CD4-positive, alpha-beta T cell treated with Interferon alpha-2 for 1 hour (primary cell): ENCODE results near the gene NPTX1.

Source experiments
- DNase-seq, 2 donors: peaks; one replicate each; pipeline ENCODE4 v3.0.0-alpha.2; 2020 to 2022

The NPTX1 gene

GRCh38 chr17:80442764-80443163 lies 33.6 kb downstream of the NPTX1 start:
- no peak for DNase-seq

DNA sequence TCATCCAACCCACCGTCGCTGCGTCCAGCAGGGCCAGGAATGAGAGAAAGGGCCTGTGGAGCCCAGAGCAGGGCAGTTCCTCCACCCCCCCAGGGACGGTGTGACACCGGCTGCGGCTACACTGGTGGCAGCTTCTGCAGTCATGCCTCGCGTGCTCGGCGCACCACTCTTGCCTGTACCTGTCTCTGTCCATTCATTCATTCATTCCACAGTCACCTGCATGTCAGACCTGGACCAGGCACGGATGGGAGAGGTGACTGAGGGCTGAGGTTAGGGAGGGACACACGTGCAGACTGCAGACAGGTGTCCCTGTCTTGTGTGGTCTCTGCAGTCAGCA lies 34.1 kb downstream of the NPTX1 start:
- no peak for DNase-seq

- no peak for DNase-seq
Measured at GRCh38 chr17:80441598-80442322, 34.6 kb downstream of the NPTX1 start.

DNA sequence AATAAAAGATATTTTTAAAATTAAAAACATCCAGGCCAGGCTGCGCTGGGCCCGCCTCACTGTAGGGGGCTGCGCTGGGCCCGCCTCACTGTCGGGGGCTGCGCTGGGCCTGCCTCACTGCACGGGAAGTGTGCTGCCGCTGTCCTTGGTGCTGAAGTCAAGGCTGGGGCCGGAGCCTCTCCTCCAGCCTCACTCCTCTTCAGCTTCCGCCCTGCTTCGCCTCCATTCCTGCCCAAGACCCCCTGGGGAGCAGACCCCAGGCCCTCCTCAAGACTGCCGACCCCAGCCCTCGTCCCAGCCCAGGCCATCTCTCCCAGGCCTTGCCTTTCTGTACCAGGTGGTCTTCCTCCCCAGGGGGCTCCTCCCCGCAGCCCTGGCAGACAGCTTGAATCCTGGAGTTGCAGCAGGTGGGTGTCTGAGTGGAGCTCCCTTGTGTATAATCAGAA lies 35.3 kb downstream of the NPTX1 start:
- peak; percentile 9 to 49 for DNase-seq

DNA sequence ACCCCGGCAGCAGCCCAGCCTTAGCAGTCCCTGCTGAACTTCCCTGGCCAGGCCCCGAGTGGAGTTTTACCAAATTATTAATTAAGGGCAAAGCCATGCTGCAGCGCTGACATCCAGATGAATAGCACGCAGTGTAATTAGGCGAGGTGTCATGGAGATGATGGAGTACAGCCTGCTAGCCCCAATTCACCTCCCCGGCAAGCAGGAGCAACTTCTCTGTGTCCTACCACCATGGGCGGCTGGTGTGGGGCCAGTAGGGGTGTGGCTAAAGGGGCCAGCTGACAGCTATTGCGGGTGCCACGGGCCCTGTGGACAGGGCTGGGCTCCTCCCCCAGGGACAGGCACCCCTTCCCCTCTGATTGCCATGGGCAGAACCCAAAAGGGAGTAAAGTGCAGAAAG lies 36.9 kb downstream of the NPTX1 start:
- no peak for DNase-seq

- no peak for DNase-seq
Measured at GRCh38 chr17:80438806-80439205, 37.6 kb downstream of the NPTX1 start.

DNA sequence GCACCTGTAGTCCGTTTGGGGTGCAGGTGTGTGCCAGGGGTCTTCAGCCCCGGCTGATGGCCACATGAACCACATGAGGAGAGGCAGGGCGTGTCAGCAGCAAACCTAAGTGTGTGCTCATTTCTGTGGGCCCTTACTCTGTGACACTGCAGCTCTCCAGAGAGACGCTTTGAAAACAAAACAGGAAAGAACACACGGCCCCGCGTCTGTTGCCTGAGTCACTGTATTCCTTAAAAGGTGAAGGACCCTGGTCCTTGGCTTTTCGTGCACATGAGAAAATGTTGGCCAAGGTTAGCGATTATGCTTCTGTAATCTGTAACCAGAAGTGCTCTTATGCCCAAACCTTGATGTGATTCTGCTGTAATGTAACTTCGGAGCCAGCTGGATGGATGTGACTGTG lies 38.9 kb downstream of the NPTX1 start:
- DNase-seq = no peak

DNA sequence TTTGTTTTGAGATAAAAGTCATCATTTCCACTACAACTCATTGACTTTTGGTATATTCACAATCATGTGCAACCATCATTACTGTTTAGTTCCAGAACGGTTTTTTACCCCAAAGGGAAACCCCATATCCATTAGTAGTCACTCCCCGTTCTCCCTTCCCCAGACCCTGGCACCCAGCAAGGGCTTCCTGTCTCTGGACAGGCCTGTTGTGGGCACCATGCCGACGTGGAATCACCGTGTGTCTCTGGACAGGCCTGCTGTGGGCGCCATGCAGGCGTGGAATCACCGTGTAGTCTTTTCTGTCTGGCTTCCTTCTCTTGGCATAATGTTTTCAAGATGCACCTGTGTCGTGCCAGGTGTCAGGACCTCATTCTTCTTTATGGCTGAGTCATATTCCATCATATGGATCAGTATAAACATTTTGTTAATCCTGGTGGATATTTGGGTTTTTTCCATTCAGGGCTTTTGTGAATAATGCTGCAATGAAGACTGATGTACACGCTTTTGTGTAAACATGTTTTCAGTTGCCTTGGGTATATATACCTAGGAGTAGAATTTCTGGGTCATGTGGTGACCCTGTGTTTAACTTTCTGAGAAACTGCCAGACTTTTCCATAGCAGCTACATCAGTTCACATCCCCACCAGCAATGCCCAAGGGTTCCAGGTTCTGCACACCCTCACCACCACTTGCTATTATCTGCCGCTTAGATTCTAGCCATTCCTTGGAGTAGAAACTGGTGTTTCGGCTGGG lies 42.3 kb downstream of the NPTX1 start:
- DNase-seq = no peak

DNA sequence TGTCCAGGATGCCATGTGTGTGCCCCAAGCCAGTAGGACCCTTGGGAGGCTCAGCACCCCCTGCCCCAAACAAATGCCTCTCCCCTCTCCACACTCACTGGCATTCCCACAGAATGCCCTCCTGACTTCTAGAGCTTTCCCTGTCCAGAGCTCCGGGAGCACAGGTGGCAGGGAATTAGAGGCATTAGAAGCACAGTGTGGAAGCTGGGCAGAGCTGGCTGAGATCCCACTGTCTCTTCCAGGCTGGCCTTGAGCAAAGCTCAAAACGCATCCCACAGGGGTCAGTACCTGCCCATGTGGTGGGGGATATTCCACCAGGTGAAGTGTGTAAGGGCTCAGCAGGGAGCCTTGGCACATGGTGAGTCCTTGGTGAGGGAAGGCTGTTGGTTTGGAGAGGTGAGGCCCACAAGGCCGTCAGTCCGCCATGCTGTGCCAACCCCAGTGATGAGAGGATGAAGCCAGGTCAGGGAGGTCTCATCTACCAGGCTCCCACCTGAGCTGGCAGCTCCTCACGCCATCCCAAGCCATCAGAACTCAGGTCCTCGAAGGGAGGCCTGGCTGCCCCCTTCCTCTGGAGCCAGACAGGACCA lies 43.4 kb downstream of the NPTX1 start:
- DNase-seq = no peak

DNA sequence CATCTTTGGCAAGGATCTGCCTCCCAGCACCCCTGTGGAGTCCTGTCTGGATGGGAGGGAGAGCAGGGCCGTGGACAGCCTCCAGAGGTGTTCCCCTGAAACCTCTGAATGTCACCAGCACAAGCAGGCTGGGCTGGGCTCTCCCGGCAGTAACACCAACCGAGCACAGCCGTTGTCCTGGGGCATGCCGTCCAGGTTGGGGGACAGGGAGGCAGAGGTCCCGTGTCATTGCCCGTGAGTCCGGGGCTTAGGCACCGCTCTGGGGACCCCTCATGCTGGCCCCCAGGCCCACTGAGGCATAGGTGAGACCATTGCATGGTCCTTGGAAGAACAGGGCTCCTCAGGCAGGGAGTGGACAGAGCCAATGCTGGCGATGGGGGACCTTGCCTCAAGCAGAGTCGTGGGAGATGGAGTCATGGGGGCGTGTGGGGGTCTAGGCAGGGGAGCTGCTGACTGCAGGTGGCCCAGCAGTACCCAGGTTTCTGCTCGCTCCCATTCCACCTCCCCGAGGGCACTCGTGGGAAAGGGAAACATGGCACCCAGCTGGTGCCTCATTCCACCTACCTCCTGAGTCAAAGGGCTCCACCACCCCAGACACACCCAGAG lies 44.0 kb downstream of the NPTX1 start:
- DNase-seq = no peak

DNA sequence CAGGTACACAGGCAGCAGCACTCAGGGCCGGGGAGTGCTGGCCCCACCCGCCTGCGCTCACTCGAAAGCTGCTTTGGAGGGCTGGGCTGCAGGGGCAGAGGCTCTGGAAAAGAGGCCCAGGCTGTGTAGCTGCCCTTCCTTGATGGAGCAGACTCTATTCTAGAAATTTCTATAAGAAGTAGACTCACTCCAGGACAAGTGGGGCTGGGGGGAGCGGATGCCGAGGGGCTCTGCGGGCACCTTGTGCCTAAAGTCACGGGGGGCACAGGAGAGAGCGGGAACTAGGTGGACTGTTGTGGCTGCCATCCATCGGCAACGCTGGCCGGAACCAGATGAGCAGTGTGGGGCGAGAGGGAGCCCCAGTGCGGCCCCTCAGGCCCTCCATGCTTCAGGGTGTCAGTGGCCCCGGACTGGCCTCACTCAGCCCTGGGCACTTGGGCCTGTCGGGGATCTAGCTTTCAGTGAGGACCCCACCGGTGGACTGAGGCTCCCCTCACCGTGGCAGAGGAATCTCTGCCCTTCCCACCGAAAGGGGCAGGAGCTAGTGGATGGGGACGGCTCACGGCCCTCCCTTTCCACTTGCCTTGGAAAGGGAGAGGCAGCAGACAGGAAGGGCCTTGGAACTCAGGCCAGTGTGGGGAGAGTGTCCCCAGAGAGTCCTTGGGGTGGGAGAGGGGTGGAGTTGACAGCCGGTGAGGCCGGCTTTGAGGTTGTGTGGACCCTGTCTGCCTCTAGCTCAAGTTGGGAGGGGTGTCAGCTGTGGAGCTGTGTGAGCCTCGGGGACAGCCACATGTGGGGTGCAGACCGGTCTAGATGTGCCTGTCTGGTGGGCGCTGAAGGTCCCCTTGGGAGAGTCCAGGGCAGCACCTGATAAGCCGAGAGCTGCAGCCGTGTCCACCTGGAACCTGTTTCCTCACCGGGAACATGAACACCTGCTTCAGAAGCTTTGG lies 44.9 kb downstream of the NPTX1 start:
- no peak for DNase-seq

DNA sequence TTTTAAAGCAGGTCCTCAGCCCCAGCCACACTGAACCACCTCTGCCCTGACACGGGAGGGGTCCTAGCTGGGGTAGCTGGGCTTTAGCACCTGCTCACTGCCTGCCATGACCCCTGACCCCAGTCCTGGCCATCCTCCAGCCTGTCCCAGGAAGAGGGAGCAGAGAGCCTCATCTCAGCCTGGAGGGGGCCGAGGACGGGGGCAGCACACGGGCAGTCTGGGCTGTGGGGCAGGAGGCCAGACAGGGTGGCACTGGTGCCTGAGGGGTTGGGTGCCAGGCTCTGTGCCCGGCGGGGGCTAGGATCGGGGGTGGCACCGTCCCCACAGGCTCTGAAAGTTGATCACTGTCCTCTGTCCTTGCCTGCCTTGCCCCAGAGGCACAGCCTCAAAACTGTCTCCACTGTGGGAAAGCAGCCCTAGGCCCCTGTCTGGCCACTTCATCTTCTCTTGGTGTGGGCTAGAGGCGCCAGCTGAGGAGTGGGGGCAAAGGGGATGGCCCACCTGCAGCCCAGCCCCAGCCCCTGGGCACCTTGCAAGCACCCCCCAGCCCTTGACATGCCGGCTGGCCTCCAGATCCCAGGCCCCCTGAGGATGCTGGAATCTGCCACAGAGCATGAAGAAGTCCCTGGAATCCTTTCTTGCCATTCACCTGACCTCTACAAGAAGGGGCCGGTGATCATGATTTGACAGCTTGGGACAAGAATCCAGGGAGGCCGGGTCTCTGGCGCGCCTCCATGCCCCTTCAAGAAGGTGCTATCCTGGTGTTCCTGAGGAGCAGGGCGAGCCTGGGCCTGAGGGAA lies 45.8 kb downstream of the NPTX1 start:
- DNase-seq = no peak

DNA sequence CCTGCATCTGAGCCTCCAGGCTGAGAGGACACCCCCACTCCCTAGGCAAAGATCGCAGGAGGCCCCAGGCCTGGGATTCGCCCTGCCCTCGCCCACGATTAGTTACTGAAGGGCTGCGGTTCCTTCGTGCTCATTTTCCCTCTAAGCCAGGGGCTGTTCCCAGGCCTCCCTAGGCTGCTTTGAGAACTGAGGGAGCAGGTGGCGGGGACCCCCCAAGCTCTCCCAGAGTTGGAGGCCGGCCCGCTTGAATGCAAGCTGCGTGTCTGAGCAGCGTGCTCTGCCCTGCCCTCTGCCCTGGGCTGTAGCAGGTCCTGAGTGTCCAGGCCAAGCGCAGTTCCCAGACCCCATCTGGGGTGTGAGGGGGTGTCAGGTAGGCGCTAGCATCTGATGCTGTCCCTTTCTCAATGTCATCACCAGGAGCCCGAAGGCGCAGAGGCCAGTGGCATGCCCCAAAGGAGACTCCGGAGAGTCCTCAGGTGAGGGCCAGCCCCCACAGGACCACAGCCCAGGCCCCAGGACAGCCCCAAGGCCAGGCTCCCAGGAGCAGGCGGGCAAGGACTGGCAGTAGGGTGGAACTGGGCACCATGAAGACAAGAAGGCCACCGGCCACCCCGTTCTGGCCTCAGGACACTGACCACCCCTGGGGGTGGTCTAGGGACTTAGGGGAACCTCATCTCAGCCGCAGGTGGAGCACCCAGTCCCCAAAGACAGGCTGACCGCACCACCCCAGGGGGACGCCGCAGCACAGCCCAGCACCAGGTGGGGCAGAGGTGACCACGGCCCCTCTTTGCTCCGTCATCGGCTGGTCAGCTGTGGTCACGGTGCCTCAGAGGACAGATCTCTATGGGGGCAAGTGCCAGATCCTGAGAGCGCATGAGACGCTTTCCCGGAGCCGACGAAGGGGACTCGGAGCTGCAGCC lies 46.8 kb downstream of the NPTX1 start:
- no peak for DNase-seq

DNA sequence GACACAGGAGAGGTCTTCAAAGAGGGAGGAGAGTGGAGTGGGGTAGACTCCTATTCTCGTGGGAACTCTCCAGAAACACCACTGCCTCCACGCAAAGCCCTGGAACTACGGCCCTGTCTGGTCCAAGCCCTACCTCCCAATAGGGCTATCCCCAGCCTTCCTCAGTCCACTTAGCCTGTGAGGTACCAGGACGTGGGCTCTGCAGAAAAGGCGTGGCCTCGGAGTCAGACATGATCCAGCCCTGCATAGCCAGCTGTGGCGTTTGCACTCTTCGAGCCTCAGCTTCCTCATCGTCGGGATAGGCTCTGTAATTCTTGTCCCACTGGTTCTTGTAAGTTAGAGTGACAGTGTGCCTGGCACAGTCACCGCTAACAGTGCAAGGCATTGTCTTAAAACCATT lies 47.6 kb downstream of the NPTX1 start:
- no peak for DNase-seq

DNA sequence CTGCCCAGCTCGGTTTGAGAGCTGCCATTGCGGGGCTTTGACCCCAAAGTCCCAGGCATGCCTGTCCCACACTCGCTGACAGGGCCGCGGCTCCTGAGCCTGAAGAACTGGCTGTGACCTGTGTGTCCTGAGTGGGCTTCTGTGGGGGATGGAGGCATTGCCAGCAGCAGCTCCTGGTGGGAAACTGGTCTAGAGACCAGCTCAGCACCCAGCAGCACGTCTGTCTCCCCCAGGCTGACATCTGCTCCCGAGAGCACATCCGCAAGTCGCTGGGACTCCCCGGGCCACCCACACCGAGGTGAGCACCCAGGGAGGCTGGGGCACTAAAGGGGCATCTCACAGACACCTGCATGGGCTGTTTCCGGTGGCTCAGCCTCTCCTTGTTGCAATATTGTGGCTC lies 48.0 kb downstream of the NPTX1 start:
- no peak for DNase-seq

DNA sequence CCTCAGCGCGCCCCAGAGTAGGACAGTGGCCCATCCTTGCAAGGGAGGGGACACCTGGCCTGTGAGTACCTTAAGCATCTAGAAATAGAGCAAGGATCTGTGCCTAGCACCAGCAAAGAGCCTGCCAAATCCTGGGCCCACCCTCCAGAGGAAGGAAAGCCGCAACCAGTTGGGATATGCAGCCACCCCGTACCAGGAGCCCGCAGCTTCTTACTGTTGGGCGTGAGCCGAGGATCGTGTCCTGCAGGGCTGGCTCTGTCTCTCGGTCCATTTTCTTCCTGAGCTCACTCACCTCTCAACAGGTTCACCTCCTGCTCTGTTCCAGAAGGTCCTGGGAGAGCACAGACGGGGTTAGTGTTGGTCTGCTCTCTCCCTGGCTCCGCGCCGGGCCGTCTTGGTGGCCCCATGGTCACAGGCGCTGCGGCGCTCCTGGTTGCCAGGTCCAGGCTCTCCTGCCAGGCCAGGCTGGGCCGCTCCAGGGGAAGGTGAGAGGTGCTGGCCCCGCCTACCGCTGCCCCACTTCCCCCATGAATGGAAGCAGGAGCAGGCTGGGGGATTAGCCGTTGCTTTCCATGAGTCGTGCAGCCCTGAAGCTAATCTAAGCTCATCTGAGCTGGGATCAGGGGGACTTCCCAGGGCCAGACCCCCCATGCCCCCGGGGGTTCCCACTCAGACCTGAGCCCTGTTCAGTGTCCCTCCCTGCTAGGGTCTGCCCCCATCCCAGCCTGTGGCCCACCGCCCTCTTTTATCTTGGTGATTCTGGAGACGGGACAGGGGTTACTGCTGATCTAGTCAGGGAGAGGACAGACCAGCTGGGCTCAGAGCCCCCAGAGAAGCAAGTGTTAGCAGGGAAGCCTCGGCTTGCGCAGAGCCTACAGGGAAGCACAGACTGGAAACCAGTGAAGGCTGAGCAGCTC lies 48.8 kb downstream of the NPTX1 start:
- no peak for DNase-seq

- DNase-seq = peak; percentile 84 to 90
Measured at GRCh38 chr17:80426671-80427326, 49.6 kb downstream of the NPTX1 start.

DNA sequence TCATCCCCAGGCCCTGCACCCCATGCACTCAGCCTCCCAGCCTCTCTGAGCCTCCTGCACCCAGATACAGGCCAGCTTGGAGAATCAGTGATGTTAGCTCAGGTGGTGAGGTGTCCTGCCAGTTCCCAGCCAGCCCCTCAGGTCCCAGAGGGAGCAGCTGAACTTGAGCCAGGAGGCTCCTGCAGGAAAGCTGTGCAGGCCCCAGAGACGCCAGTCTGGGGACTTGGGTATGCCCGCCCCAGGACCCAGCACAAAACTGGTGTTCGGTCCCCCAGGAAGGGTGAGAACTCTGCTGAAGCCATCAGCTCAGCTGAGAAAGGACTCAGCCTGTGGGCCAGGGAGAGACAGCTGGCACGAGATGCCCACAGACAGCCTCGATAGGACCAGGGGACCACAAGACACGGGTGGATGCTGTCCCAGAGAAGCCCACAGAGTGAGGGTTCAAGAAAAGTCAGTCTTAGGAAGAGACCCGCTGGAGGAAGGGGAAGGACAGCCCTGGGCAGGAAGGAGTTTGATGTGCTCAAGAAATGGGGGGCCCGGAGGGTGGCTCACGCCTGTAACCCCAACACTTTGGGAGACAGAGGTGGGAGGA lies 50.5 kb downstream of the NPTX1 start:
- no peak for DNase-seq
